Hematopoietic multipotent progenitor cell treated with erythropoietin and hydrocortisone succinate and interleukin-3 and kit ligand, for 17 days (in vitro differentiated cells): ENCODE results near the gene AK5.

Experiments used
- DNase-seq: peaks from one replicate; pipeline ENCODE4 v3.0.0-alpha.2; 2015; ENCODE audit warnings: low spot score

The AK5 gene

DNA sequence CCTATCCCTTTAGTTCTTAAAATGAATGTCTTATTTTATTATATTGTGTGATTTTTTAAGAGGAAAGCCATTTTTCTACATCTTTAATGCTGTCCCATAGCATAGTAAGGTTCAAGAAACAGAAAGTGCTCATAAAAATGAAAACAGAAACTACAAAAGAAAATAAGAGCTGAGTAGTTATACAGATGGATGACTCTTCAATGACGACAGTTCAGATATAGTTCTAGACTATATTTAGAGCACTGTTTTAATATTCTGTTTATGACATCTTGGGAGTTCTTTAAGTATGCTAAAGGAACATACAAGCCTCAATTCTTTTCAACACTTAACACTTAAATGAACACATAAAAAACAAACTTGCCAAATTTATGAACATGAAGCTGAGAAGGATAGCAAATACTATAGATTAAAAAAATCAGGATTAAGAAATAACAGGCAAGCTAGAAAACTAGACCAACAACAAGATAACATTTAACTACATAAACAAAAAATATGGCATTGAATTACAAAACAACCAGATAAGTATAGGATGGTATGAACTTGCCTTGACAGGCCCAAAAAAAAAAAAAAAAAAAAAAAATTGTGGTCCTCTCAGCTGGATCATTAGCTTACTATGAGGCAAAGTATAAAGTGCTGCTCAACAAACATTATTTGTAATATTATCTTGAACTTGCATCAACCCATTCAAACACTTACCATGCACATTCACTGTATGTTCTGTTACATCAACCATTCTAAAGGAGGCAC, 312.7 kb downstream of the AK5 start:
- no peak for DNase-seq

DNA sequence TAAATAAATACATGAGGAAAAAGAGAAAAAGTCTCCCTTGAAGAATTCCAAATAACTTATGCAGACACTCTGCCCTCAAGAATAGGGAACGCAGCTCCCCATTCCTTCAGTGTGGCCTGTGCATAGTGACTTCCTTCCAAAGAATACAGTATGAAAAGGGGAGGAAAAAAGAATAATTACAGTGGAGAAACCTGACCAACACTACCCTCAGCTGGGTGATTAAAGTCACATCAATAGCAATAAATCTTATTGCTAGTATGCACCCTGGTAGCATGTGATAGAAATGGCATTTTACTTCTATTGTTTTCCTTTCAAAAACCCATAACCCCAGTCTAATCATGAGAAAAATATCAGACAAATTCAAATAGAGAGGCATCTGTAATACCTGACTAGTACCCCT, 315.5 kb downstream of the AK5 start:
- DNase-seq, result no peak

DNA sequence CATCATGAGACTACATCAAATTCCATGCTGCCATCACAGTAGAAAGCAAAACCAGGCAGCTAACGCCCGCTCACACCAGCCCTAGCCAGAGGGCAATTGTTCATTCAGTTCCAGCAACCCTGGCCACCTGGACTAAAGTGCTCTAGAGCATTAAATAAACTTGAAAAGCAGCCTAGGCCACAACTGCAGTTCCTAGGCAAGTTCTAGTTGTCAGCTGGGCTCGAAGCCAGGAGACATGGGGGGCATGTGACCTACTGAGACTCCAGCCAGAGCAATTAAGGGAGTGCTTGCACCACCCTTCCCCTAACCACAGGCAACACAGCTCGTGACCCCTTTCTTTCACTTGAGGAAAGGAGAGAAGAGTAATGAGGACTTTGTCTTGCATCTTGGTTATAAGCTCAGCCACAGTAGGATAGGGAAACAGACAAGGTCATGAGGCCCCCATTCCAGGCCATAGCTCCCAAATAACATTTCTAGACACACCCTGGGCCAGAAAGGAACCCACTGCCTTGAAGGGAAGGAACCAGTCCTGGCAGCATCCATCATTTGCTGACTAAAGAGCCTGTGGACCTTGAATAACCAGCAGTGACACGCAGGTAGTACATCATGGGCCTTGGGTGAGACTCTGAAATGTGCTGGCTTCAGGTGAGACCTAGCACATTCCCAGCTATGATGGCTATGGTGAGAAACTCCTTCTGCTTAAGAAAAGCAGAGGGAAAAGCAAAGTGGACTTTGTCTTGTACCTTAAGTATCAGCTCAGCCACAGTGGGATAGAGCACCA, 323.6 kb downstream of the AK5 start:
- no peak for DNase-seq

DNA sequence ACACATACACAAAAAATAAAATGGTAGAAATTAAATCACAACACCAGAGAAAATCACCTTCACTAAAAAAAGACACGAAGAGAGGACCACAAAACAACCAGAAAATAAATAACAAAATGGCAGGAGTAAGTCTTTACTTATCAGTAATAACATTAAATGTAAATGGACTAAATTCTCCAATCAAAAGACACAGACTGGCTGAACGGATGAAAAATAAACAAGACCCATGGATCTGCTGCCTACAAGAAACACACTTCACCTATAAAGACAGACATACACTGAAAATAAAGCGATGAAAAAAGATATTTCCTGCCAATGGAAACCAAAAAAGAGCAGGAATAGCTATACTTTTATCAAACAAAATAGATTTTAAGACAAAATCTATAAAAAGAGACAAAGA, 327.1 kb downstream of the AK5 start:
- DNase-seq, result no peak
